H1 (cell line): ENCODE results near the gene RFC3.

ENCODE experiments used
- CEBPB ChIP-seq: IDR thresholded peaks from 2 replicates; pipeline ENCODE4 v1.6.1; 2012; ENCODE audit warnings: low read depth, low read length
- PHF8 ChIP-seq: fragments of 200-600 bp; sonication (generic); conservative IDR thresholded peaks from 2 replicates; pipeline ENCODE4 v1.7.1; 2012; ENCODE audit warnings: low read depth, mild to moderate bottlenecking, inconsistent platforms, low read length, moderate library complexity
- POLR2A ChIP-seq, 2 experiments: IDR thresholded peaks; 1 replicate in 1 of 2; 2 replicates in 1 of 2; pipeline ENCODE4 v1.6.1; 2011; ENCODE audit warnings: low read depth in 2 of 2, low read length in 2 of 2, mild to moderate bottlenecking in 2 of 2; ENCODE audit errors: control extremely low read depth in 1 of 2

DNA sequence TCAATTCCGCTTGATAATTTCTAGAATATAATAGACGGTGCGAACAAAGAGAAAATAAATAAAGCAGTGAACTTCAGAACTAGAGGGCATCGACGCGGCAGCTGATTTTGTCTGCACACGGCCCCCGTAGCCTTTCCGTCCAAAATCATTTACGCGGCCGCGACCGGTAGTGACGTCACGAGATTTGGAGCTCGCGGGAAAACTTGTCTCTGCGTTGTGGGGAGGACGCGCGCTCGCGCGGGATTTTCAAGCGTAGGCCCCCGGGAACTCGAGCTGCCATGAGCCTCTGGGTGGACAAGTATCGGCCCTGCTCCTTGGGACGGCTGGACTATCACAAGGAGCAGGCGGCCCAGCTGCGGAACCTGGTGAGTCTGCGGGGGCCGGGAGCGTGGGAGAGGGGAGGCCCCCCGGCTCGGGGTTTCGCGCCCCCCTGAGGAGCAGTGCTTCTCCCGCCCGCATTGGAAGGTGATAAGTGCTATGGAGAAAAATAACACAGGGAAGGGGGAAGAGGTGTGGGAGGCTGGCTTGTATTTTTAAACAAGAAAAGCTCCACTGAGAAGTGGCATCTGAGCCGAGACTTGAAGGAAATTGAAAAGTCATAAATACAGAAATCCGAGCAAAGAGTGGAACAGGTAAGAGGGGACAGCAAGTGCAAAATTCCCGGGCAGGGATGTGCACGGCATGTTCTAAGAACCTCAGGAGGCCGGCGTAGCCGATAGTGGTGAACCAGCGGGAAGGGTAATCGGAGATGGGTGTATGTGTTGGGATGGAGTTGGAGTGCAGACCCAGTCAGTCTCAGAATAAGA lies at the start of gene RFC3:
- TF ChIP-seq POLR2A (IDR thresholded peaks at IDR 0.05; ENCODE audit: control extremely low read depth in 1 of 2, low read depth in 2 of 2, low read length in 2 of 2) (peak; percentile 42 to 85), PHF8 (peak; percentile 88), CEBPB (no peak)
